H1 (cell line): Measurements from ENCODE around the gene LRRC43. TPM values are rescaled to one million over a fixed set of nuclear protein-coding genes. Genes with fewer than 3 reads are reported as not detected.

Experiments
- CTCF ChIA-PET: fragments of 300-600 bp; sonication (Branson Sonifier 250); formaldehyde crosslinking; loops from one replicate; lab custom pipeline; 2021; ENCODE audit not compliant: partially characterized antibody; lab: Charles Lee
- POLR2A ChIA-PET: fragments of 300-600 bp; sonication (Branson Sonifier 250); formaldehyde crosslinking; loops from one replicate; lab custom pipeline; 2021; ENCODE audit warnings: inconsistent platforms; ENCODE audit not compliant: partially characterized antibody; lab: Charles Lee
- DNase-seq, 2 experiments: peaks; one replicate each; pipeline versions ENCODE4 v3.0.0 to v3.0.0-alpha.2; 2010 to 2022; ENCODE audit warnings: low spot score in 2 of 2, low read depth in 1 of 2, mixed read lengths in 1 of 2
- FAIRE-seq: peaks from 2 replicates; lab custom pipeline; 2011; peaks lifted over from hg19 to GRCh38; lab: Jason Lieb, UNC
- H2AFZ ChIP-seq: 2 replicates; pipeline ENCODE4 v1.8.1; 2012; ENCODE audit warnings: low read length, inconsistent platforms
- H2AK5ac ChIP-seq: 2 replicates; pipeline ENCODE4 v1.6.1; 2013; ENCODE audit warnings: low read depth, low read length
- H2BK120ac ChIP-seq: replicated peaks from 2 replicates; pipeline ENCODE3; 2013; ENCODE audit warnings: low read depth, low read length, inconsistent platforms
- H2BK12ac ChIP-seq: 2 replicates; pipeline ENCODE4 v1.6.1; 2013; ENCODE audit warnings: low read depth, low read length
- H2BK15ac ChIP-seq: 2 replicates; pipeline ENCODE4 v1.6.1; 2013; ENCODE audit warnings: low read length
- H2BK20ac ChIP-seq: 2 replicates; pipeline ENCODE4 v1.6.1; 2013; ENCODE audit warnings: low read length
- H2BK5ac ChIP-seq: 2 replicates; pipeline ENCODE4 v1.6.1; 2013; ENCODE audit warnings: low read depth, low read length
- H3K14ac ChIP-seq: 2 replicates; pipeline ENCODE4 v1.6.1; 2013; ENCODE audit warnings: inconsistent platforms; ENCODE audit not compliant: insufficient read length
- H3K18ac ChIP-seq: 2 replicates; pipeline ENCODE4 v1.6.1; 2013; ENCODE audit warnings: low read length; ENCODE audit errors: extremely low read depth
- H3K23ac ChIP-seq: 2 replicates; pipeline ENCODE4 v1.6.1; 2013; ENCODE audit warnings: inconsistent platforms; ENCODE audit not compliant: insufficient read length
- H3K23me2 ChIP-seq: 2 replicates; pipeline ENCODE4 v1.6.1; 2013; ENCODE audit warnings: low read depth, low read length
- H3K27ac ChIP-seq: 2 replicates; pipeline ENCODE4 v1.6.1; 2011; ENCODE audit warnings: low read depth, low read length, inconsistent platforms
- H3K27me3 ChIP-seq, 4 experiments: replicated peaks in 1 of 4; 1 replicate in 1 of 4; 2 replicates in 3 of 4; pipeline versions ENCODE4 v1.6.1 to v1.8.1; 2011 to 2013; ENCODE audit warnings: low read length in 3 of 4, mild to moderate bottlenecking in 3 of 4, inconsistent platforms in 2 of 4, mixed read lengths in 2 of 4, moderate library complexity in 1 of 4; ENCODE audit not compliant: control insufficient read depth in 3 of 4, insufficient read depth in 3 of 4; ENCODE audit errors: extremely low read depth in 1 of 4
- H3K36me3 ChIP-seq, 4 experiments: 2 replicates each; pipeline versions ENCODE4 v1.6.1 to v1.8.1; 2011 to 2013; ENCODE audit warnings: mild to moderate bottlenecking in 4 of 4, low read length in 3 of 4, moderate library complexity in 2 of 4, control low read depth in 1 of 4, inconsistent platforms in 1 of 4; ENCODE audit not compliant: insufficient read depth in 4 of 4, control insufficient read depth in 2 of 4
- H3K4ac ChIP-seq: replicated peaks from 2 replicates; pipeline ENCODE3; 2013; ENCODE audit warnings: low read length, low read depth, mixed read lengths, inconsistent platforms; ENCODE audit not compliant: insufficient read length
- H3K4me1 ChIP-seq, 4 experiments: replicated peaks in 1 of 4; 1 replicate in 1 of 4; 2 replicates in 3 of 4; pipeline versions ENCODE4 v1.6.1 to v1.8.1; 2011 to 2013; ENCODE audit warnings: low read length in 3 of 4, inconsistent platforms in 2 of 4, mixed read lengths in 1 of 4; ENCODE audit not compliant: insufficient read depth in 4 of 4, control insufficient read depth in 3 of 4
- H3K4me2 ChIP-seq, 2 experiments: 2 replicates each; pipeline versions ENCODE4 v1.6.1 to v1.8.1; 2011 to 2013; ENCODE audit warnings: low read depth in 2 of 2, low read length in 2 of 2, control low read depth in 1 of 2, inconsistent platforms in 1 of 2, mild to moderate bottlenecking in 1 of 2; ENCODE audit not compliant: insufficient read depth in 1 of 2
- H3K4me3 ChIP-seq, 4 experiments: fragments of 200-600, 300-600 bp in 1 of 4; sonication (generic), shearing (Covaris generic), sonication (Bioruptor Twin) in 1 of 4; 2 replicates each; pipeline versions ENCODE4 v1.5.1 to v1.8.1; 2011 to 2016; ENCODE audit warnings: low read length in 4 of 4, low read depth in 3 of 4, control low read depth in 2 of 4, inconsistent platforms in 2 of 4, mild to moderate bottlenecking in 2 of 4, mixed read lengths in 1 of 4, moderate library complexity in 1 of 4; ENCODE audit not compliant: insufficient read depth in 2 of 4; ENCODE audit errors: extremely low read depth in 1 of 4
- H3K56ac ChIP-seq: replicated peaks from 2 replicates; pipeline ENCODE3; 2013; ENCODE audit warnings: low read depth, mild to moderate bottlenecking, mixed read lengths, low read length, inconsistent platforms; ENCODE audit not compliant: insufficient read length
- H3K79me1 ChIP-seq: 2 replicates; pipeline ENCODE4 v1.6.1; 2013; ENCODE audit warnings: low read depth, low read length, control low read depth
- H3K79me2 ChIP-seq, 2 experiments: 2 replicates each; pipeline versions ENCODE4 v1.6.1 to v1.8.1; 2012 to 2013; ENCODE audit warnings: low read length in 2 of 2, mild to moderate bottlenecking in 2 of 2, inconsistent platforms in 1 of 2; ENCODE audit not compliant: insufficient read depth in 2 of 2, control insufficient read depth in 1 of 2
- H3K9ac ChIP-seq, 4 experiments: replicated peaks in 1 of 4; 1 replicate in 1 of 4; 2 replicates in 3 of 4; pipeline versions ENCODE4 v1.6.1 to v1.8.1; 2011 to 2013; ENCODE audit warnings: low read depth in 3 of 4, low read length in 3 of 4, control low read depth in 2 of 4, mild to moderate bottlenecking in 2 of 4, moderate library complexity in 2 of 4, inconsistent platforms in 1 of 4; ENCODE audit errors: extremely low read depth in 1 of 4
- H3K9me3 ChIP-seq, 2 experiments: 2 replicates each; pipeline versions ENCODE4 v1.6.1 to v1.8.1; 2012 to 2013; ENCODE audit warnings: mild to moderate bottlenecking in 2 of 2, moderate library complexity in 2 of 2, control low read depth in 1 of 2, inconsistent platforms in 1 of 2, low read depth in 1 of 2, low read length in 1 of 2, mixed read lengths in 1 of 2; ENCODE audit not compliant: insufficient read depth in 2 of 2
- H4K20me1 ChIP-seq, 2 experiments: replicated peaks in 1 of 2; 2 replicates each; pipeline versions ENCODE3 to v1.8.1; 2011 to 2013; ENCODE audit warnings: inconsistent platforms in 2 of 2, low read length in 2 of 2, mild to moderate bottlenecking in 1 of 2; ENCODE audit not compliant: insufficient read depth in 2 of 2, control insufficient read depth in 1 of 2
- H4K5ac ChIP-seq: 2 replicates; pipeline ENCODE4 v1.6.1; 2013; ENCODE audit warnings: low read length, low read depth, mixed read lengths, inconsistent platforms; ENCODE audit not compliant: insufficient read length
- H4K8ac ChIP-seq: 2 replicates; pipeline ENCODE4 v1.8.0; 2013; ENCODE audit warnings: mild to moderate bottlenecking, moderate library complexity, low read length, inconsistent platforms; ENCODE audit not compliant: insufficient read depth; ENCODE audit errors: extremely low read depth
- H4K91ac ChIP-seq: replicated peaks from 2 replicates; pipeline ENCODE3; 2013; ENCODE audit warnings: low read length, mixed read lengths, inconsistent platforms; ENCODE audit not compliant: insufficient read length
- KDM4A ChIP-seq: IDR thresholded peaks from one replicate; pipeline ENCODE4 v1.7.1; 2012; ENCODE audit warnings: low read depth, mild to moderate bottlenecking, moderate library complexity, low read length, inconsistent platforms; ENCODE audit not compliant: severe bottlenecking
- WGBS, 2 experiments: shearing (Covaris generic) in 1 of 2; methylation state at CpG; one replicate each; pipeline versions ENCODE4 v1.1.6 to v1.1.7; 2013 to 2015; ENCODE audit warnings: low lambda C conversion rate in 2 of 2, mixed read lengths in 2 of 2, inconsistent platforms in 1 of 2, low coverage in 1 of 2, missing lambda C conversion rate in 1 of 2; ENCODE audit not compliant: insufficient replicate concordance in 2 of 2, insufficient coverage in 1 of 2, insufficient read length in 1 of 2; ENCODE audit errors: extremely low coverage in 1 of 2, missing lambda C conversion rate in 1 of 2; 5-methylcytosine and 5-hydroxymethylcytosine counted together
- polyA plus RNA-seq, 7 experiments: library from polyadenylated mRNA; depleted of rRNA in 3 of 7; stranded (reverse) in 5 of 7; unstranded in 2 of 7; fragments of >200 nt in 5 of 7; fragments of 200-250 nt in 2 of 7; gene quantifications; 1 replicate in 5 of 7; 2 replicates in 1 of 7; 4 replicates in 1 of 7; pipeline versions ENCODE4 v1.2.1 to v1.2.3, GENCODE V29; 2011 to 2013; ENCODE audit warnings: missing spikeins in 2 of 7, mixed read lengths in 2 of 7
- total RNA-seq: library from RNA; stranded (reverse); fragmentation: NEBNext Ultra II Directional; extraction: Animal tissue kit (Norgen Biotek cat#: 25700); gene quantifications from 2 replicates; pipeline ENCODE4 v1.2.1, GENCODE V29; 2021

LRRC43 gene
- total and polyA plus RNA-seq, 2 of the 8 experiments (the other 6 are each of a cell fraction or from before 2014, with no cell fraction given), result 0.35 to 0.44 TPM

DNA sequence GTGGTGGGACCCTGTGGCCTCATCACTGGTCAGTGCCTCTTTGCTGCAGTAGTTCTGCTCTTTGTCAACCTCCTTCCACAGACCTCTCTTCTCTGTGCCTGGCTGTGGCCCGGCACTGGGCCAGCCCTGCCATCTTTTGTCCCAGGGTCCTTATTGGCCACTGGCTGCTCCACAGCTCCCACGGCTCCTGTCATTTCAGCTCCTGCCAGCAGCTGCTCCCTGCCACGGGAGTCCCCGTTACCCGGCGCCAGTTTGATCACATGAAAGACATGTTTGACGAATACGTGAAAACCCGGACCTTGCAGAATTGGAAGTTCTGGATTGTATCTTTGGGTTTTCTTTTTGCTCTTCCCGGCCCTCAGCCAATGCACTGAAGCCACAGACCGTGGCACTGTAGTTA, 44.3 kb upstream of the LRRC43 start:
- peaks cover 2 to 25% (median 15%) of the 10 kb centered on the region in 4 experiments; a peak in 6 of 8 replicates for H3K36me3 ChIP-seq
- CTCF ChIA-PET, result interaction anchor here (0.7 to 3.2 kb wide), 13 partner anchors 9 to 115 kb away, joined by 3 to 29 read pairs (median 5); no protein-coding TSS in a partner anchor

More for the DNA sequence above, 44.3 kb upstream of the LRRC43 start:
- Histone ChIP-seq H2BK15ac (no peak overlapping the region), H3K4ac (no peak overlapping the region), H3K9ac (no peak overlapping the region), H4K20me1 (no peaks in the 10 kb centered on the region), H3K79me2 (no peaks in the 10 kb centered on the region), H2BK120ac (no peak overlapping the region), H3K4me2 (no peak overlapping the region), H3K27me3 (no peaks in the 10 kb centered on the region; a peak in 1 of 7 replicates), H2BK5ac (no peak overlapping the region), H3K23ac (no peak overlapping the region), H3K4me1 (peaks cover 0 to 8% (median 3%) of the 10 kb centered on the region in 4 experiments; a peak in 5 of 7 replicates), H3K4me3 (no peak overlapping the region), H3K27ac (no peak overlapping the region), H3K23me2 (no peaks in the 10 kb centered on the region), H2AK5ac (no peak overlapping the region), H2AFZ (no peak overlapping the region), H2BK12ac (no peak overlapping the region), H3K9me3 (peaks cover 21 to 28% of the 10 kb centered on the region in 2 experiments), H3K14ac (no peak overlapping the region), H4K91ac (no peak overlapping the region), H3K18ac (no peak overlapping the region), H4K8ac (no peak overlapping the region), H3K79me1 (no peaks in the 10 kb centered on the region), H2BK20ac (no peak overlapping the region), H4K5ac (no peak overlapping the region)
- WGBS, 2 experiments, result 94% methylated on average over 11 of the region's 11 CpGs; no CpG with 5 or more reads in 1 of the 2 experiments
- DNase-seq, result no peak
- POLR2A ChIA-PET, result interaction anchor here (0.8 to 2.5 kb wide), 7 partner anchors 9 to 336 kb away, joined by 3 to 6 read pairs (median 4); no protein-coding TSS in a partner anchor
- no peak for FAIRE-seq
- TF ChIP-seq KDM4A, result no peak
- TF ChIP-seq, all 59 proteins: peak for 0
- H3K56ac ChIP-seq, result no peak overlapping the region
